HG03064 (cell line): ENCODE data around the gene CDCP1.

Source experiments
- ATAC-seq: cut with Tn5 transposase; IDR thresholded peaks from one replicate; pipeline ENCODE4 v1.9.1; 2021; ENCODE audit warnings: low read depth; ENCODE audit not compliant: unreplicated experiment

Gene CDCP1

DNA sequence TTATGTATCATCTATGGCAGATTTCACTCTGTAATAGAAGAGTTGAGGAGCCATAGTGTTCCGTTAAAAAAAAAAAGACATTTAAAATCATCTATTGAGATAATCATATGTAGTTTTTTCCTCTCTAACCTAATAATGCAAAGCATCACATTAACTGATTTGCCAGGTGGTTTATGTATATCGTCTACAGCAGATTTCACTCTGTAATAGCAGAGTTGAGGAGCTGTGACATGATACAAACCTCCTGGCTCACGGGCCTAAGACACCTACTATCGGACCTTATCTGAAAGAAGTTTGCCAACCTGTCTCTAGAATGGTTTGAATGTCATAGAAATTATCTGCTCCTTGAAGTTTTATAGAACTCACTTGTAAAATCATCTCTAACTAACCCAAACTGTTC, 29.8 kb downstream of the CDCP1 start:
- no peak for ATAC-seq

DNA sequence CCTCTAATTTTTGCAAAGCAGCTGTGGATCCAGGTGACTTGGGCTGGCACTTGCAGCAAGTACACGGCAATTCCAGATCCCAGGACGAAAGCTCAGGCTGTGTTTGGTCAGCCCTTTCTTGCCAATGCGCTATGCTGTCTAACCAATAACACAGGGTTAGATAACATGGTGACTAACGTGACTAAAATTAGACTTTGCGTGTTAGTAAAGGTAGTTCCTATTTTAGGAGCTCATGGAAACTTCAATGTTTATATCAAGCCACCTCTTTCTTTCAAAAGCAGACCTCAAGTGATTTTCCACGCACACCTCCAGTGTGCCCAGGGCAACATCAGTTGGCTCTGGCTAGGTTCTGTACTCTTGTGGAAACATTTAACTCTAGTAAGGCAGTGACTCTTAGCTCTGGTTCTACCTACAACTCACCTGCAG, 32.5 kb downstream of the CDCP1 start:
- ATAC-seq, result no peak

DNA sequence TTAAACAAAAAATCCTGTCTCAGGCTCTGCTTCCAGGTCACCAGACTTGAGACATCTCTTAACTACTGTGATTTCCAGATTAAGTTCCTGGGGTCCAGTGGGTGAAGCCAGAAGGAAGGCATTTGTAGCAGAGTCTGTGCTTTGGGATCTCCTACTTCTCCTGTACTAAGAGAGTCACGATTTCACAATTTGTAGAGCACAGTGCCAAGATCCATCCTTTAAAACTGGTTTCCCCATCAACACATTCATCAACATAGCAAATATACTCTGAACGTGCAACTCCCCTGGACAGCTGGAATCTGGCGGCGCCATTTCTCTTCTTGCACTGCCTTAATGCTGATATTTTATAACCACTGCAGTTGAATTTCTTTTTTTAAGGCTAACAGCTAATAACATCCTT, 33.2 kb downstream of the CDCP1 start:
- no peak for ATAC-seq

DNA sequence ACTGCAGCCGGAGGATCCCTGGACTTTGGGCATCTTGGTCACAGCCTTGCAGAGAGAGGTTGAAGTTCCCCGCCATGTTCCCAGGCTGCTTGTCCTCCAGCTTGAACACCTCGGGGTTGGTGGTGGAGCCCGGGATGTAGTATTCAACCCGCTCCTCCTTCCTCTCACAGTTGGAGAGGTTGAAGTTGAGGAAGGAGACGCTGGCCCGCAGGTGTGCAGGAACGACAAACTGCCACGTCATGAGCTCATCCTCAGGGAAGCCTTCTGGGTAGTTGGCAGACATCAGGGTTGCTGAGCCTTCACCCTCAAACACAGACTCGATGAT, 35.7 kb downstream of the CDCP1 start:
- no peak for ATAC-seq

DNA sequence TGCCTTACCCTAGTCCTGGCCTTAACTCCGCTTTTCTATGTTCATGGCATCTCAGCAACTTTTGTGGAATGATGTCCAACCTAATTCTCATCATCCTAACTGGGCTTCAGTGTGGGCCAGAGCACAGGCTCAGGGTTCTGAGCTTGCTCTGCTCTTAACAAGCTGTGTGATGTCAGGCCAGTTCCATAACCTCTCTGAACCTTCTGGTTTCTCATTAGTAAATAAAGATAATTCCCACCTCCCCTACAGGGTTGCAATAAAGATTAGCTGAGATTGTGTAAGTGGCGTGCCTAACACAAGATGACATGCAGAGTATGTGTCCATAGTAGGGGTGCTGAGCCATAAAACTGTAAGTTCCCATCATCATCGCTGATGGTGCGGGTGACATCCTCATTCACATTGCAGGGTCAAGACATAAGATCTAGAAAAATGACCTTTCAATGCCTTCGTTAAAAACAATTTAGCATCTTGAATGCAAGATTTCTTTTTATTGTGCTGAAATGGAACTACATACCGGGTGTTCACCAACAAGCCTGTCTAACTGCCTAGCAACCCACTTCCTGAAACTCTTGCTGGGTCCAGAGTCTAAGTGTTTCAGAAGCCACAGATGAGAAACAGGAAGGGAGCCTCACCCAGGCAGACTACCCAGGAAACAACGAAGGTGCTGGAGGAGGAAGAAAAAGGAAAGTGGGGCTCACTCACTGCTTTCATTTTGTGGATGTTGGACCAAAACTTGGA, 36.2 kb downstream of the CDCP1 start:
- no peak for ATAC-seq

DNA sequence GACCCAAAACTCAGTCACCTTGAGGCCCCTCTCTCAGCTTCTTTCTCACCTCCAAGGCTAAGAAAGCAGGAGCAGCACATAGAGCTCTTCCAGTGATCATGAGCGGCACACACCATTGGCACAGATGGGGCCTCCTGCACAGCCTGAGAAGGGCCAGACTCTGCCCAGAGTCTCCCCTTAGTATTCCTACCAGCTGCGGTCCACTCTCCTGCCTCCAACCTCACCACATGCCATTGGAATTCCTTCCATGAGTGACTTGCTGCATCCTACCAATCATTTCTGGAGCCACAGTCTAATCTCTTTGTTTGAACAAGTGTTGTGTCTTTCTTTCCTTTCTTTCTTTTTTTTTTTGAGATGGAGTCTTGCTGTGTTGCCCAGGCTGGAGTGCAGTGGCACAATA, 39.3 kb downstream of the CDCP1 start:
- ATAC-seq, result no peak

DNA sequence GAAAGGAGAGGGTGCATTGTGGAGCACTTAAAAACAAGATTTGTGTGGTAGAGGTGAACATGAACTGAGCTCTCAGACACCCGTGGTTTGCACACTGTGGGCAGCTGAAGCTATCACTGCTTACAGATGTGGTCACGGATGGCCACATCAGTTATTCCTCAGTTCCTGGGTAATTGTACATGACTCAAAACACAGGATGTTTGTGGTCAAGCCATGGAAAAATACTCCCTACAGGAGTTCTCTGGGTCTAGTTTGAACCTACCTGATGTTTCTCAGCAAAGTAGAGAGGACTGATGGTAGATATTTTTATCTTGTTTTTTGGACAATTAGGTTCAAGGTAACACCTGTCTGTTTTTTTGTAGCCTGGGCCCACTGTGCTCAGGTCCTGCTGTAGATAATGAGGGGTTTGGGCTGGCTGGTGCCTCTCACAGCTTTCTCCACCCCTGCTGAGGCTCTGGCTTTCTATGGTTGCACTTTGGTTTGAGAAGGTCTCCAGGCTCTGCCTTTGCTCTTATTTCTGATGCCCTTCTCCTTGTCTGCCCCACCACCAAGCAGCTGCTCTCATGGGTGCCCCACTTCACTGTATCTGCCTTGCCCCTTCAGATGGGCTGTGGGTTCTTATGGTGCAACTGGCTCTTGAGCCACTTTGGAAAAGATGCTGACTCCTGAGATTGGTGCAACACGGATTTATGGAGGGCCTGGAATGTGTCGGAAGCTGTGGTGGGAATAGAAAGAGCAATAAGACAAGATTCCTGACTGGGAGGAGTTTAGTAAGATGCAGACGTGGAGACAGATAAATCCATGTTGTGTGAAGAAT, 40.1 kb downstream of the CDCP1 start:
- no peak for ATAC-seq

DNA sequence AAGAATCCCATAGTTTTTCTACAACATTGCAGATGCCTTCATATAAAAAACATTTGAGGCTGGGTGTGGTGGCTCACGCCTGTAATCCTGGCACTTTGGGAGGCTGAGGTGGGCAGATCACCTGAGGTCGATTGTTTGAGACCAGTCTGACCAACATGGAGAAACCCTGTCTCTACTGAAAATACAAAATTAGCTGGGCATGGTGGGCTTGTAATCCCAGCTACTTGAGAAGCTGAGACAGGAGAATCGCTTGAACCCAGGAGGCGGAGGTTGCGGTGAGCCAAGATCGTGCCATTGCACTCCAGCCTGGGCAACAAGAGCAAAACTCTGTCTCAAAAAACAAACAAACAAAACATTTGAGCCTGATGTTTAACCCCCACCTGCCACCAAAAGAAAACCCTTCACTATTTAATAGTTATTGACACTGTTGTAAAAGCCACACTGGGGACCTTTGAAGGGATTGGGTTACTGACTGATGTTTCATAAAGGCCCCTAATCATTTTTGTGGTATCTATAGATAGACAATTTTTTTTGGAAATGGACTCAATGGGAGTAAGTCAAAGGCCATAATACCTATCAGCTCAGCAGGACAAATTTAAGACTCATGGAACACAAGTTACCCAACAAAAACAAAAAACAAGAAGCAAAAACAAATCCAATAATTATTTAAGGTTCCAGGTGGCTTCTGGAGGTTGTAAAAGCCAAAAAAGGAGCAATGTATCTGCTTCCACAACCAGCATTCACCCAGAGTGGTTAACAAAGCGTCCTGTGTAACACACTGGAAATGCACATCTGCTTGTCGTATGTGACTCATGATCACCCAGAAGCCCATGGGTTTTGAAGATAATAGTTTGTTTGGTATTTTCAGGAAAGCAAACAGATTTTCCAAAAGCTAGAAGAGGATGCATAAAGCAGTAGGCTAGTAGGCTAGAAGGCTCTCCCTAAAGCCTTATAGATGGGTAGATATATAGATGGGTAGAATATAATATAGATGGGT, 41.2 kb downstream of the CDCP1 start:
- no peak for ATAC-seq

DNA sequence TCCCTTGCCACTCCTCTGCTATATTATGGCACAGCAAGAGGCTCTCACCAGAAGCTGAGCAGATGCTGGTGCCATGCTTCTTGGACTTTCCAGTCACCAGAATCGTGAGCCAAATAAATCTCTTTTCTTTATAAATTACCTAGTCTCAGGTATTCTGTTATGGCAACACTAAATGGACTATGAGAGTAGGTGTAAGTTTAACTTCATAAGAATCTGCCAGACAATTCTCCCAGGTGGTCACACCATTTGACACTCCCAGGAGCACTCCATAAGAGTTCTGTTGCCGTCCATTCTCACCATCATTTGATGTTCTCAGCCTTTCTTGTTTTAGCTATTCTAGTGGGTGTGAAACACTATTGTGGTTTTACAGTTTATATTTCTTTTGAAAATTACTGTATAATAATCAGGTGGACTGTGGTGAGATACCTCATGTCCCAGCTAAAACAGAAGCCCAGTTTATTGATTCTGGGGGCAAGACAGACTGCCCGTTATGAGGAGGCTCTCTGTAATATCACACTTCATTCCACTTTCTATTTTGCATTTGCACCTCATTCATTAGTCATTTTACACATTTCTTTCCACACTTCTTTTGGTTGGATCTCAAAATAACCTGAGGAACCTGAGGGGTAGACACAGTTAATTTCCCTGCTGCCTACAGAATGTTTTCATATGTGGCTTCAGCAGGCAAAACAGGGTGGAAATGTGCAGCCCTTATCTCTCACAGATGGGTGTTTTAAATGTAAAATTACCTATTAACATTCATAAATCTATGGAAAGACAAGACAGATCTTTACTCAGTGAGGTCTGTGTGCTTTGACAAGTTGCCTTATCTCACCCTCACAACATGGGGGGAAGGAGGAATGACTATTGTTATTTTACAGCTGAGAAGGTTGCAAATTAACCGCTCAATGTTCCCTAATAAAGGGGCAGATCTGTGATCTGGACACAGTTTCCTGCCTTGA, 42.1 kb downstream of the CDCP1 start:
- ATAC-seq, result no peak

DNA sequence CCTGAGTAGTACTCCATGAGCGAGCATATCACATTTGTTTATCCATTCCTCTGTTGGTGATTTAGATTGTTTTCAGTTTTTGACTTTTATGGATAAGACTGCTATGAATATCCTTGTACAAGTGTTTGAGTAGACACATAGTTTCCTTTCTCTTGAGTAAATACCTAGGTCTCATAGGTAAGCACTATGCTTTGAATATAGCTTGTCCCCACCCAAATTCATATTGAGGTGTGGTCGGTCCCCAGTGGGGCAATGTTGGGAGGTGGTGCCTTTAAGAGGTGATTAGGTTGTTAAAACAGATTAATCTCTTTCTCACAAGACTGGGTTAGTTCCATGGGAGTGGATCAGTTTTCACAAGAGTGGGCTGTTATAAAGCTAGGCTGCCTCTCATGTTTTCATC, 42.8 kb downstream of the CDCP1 start:
- no peak for ATAC-seq

DNA sequence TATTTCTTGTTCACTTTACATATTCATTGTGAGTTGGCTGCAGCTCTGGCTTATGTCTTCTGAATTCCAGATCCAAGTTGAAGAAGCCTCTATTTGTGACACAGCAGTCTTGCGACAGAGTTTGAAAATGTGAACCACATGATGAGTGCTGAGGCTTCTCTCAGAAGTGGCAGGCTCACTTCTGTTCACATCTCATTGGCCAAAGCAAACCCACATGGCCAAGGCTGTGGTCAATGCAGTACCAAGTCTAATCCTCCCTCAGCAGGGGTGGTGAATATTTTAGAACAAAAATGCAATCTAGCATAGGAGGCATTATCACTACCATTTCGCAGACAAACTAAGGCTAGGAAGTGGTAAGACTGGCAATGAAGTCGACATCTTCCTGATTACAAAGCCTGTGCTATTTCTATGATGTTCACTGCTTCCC, 45.2 kb downstream of the CDCP1 start:
- ATAC-seq, result no peak

DNA sequence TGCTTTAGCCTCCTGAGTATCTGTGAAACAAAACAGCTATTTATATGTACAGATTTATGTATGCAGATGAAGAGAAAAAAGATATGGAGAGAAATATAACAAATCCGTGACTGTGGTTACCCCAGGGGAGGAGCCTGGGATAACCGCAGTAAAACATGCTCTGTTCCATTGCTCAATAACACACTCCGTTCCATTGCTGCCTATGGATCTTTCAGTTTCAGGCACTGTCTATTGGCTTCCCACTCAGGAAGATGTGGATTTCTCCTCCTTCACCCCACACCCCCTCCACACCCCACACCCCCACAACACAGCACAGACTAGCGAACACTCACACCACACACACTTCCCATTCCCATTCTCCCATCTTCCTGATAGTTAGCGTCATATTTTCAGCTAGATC, 47.9 kb downstream of the CDCP1 start:
- no peak for ATAC-seq

DNA sequence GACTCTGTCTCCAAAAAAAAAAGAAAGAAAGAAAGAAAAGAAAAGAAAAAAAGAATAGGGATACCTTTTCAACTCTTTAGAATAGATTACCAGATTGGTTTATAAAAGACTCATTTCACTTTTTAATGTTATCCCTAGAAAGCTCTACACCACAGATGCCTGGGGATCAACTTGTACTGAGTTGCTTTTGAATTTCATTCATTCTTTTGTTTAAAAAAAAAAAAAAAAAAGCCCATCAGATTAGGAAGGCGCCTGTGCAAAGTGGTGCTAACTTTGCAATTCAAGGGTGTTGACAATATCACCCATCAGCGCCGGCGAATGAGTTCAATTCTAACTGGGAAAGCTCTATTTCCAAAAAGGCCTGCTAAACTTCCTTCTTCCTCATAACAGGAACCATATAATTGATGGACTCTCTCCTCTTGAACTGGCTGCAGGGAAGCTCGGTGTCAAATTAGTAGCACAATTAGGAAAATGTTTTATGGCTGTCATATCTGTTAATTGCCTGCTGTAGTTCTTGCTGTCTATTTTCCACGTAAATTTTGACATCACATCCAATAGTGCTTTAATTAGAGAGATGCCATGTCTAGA, 48.8 kb downstream of the CDCP1 start:
- no peak for ATAC-seq

DNA sequence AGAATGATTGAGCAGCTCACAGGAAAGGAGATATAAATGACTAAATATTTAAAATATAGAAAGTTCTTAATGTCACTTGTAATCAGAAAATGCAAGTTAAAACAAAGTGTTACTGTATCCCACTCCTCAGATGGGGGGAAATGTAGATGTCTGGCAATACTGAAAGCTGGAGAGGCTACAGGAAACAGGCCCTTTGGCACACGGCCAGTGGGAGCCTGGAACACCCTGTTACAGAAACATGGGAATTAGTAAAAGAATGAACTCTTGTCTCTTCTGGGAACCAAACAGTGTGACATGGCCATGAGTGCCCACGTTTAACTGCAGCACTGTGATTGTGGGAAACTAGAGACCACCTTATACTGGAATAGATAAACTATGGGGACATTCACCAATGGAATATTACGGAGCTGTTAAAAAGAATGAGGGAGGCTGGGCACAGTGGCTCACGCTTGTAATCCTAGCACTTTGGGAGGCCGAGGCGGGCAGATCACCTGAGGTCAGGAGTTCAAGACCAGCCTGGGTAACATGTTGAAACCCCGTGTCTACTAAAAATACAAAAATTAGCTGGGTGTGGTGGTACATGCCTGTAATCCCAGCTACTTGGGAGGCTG, 50.2 kb downstream of the CDCP1 start:
- ATAC-seq, result no peak

DNA sequence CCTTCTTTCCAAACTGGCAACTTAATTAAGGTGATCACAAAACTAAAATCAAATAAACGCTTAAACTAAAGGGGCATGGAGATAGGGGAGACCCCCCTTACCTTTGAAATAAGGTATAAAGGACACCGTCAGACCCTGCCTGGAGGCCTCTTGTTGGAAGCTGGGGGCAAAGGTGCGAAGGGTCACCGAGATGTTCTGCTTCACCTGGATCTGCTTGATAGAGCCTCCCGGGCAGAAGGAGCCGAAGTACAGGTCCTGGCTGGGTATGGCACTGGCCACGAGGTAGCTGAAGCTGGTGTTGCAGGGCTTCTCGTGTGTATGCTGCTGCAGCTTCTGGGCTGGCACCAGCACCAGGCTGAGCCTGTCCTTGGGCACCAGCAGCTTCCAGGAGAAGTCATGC, 53.0 kb downstream of the CDCP1 start:
- no peak for ATAC-seq

DNA sequence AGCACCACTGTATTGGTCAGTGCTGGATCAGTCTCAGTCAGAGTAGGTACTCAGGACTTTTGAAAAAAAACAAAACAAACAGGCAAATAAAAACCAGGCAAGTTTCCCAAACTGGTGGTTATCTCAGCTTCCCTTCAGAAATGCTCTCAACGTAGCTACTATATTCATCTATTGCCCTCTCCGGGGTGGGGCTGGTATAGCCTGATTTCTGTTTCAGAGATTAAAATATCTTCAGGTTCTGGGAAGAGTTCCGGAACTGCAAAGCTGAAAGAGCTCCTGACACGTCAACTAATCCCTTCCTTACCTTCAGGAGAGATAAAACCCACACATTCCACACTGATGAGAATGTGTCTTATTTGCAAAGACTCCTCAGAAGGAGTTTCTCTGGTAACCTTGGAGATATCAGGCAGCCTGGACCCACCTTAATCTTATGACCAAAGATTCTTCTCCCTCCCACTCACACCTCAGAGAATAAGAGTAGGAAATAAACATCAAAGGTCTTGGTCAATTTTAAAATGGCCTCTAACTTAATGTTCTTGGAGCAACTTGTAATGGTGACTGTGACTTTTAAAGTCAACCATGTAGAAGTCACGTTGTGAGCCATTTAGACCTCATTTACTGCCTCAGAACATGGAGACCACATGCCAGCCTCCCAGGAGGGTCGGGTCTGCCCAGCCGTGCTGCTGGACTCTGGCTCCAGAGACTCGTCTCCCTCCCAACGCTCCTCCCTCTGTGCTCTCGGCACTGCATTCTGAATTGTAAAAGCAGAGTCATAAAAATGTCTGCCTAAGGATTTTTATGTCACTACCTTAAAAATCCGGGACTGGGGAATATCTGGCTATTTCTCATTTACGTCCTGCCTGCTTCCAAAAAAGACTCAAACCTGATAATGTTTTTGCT, 53.8 kb downstream of the CDCP1 start:
- ATAC-seq, result no peak

DNA sequence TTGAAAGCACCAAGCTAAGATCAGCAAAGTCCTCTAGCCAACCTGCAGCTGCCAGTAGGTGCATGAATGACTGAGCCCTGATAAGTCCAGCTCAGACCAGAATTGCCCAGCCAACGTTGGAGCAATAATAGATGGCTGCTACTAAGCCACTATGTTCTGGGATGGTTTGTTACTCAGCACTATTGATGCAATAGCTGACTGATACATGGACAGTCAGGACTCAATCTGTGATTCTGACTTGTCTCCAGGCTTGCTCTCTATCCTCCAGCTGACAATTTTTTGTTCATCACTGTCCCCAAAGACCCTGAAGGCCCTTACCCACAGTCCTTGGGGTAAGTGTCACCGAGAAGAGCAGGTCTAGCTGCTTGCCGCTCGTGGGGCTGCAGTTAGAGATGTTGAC, 55.3 kb downstream of the CDCP1 start:
- no peak for ATAC-seq
